B cell (primary cell): ENCODE measurements around the gene CRACR2A. TPM values are rescaled to one million over a fixed set of nuclear protein-coding genes. Genes with fewer than 3 reads are reported as not detected.

Experiments
- ATAC-seq: fragments of 200-7000 bp; cut with Tn5 transposase; one replicate; pipeline ENCODE4 v1.10.0; 2021; ENCODE audit warnings: low read depth, mild to moderate bottlenecking, moderate number of reproducible peaks, moderate library complexity
- CTCF ChIA-PET: fragments of 350-600 bp; sonication (Branson Sonifier 250); formaldehyde crosslinking; loops from one replicate; lab custom pipeline; 2021; ENCODE audit warnings: antibody characterized with exemption, inconsistent platforms; lab: Charles Lee
- POLR2A ChIA-PET: fragments of 350-600 bp; sonication (Branson Sonifier 250); formaldehyde crosslinking; loops from one replicate; lab custom pipeline; 2021; ENCODE audit warnings: antibody characterized with exemption; lab: Charles Lee
- DNase-seq: peaks from one replicate; pipeline ENCODE4 v3.0.0; 2013
- H2AFZ ChIP-seq: 2 replicates; pipeline ENCODE4 v1.6.1; 2012; ENCODE audit warnings: mild to moderate bottlenecking, low read depth, low read length; ENCODE audit not compliant: insufficient read depth, poor library complexity, severe bottlenecking
- H3K27ac ChIP-seq, 2 donors: 1 replicate in 1 of 2; 2 replicates in 1 of 2; pipeline ENCODE4 v1.5.1; 2012 to 2013; ENCODE audit warnings: low read length in 2 of 2, mild to moderate bottlenecking in 2 of 2, moderate library complexity in 1 of 2
- H3K27me3 ChIP-seq, 4 experiments: fragments of 200-600 bp in 1 of 4; sonication (generic) in 1 of 4; replicated peaks in 1 of 4; 1 replicate in 2 of 4; 2 replicates in 2 of 4; pipeline versions ENCODE4 v1.6.1 to v1.7.0; 2013 to 2016; ENCODE audit warnings: low read length in 3 of 4, mild to moderate bottlenecking in 2 of 4, mixed read lengths in 1 of 4, moderate library complexity in 1 of 4; ENCODE audit not compliant: insufficient read depth in 4 of 4, control insufficient read depth in 3 of 4; ENCODE audit errors: control extremely low read depth in 1 of 4
- H3K36me3 ChIP-seq, 2 experiments: replicated peaks in 1 of 2; 1 replicate in 1 of 2; 2 replicates in 1 of 2; pipeline versions ENCODE4 v1.6.1 to v1.7.1; 2013; ENCODE audit warnings: low read length in 1 of 2; ENCODE audit not compliant: insufficient read depth in 2 of 2, control insufficient read depth in 1 of 2; ENCODE audit errors: control extremely low read depth in 1 of 2, extremely low read depth in 1 of 2
- H3K4me1 ChIP-seq, 2 donors: fragments of 200-600 bp in 1 of 2; sonication (generic) in 1 of 2; 1 replicate in 1 of 2; 2 replicates in 1 of 2; pipeline versions ENCODE4 v1.5.1 to v1.6.1; 2013 to 2017; ENCODE audit warnings: low read length in 2 of 2; ENCODE audit not compliant: control insufficient read depth in 2 of 2, insufficient read depth in 2 of 2
- H3K4me2 ChIP-seq: replicated peaks from 2 replicates; pipeline ENCODE3; 2012; ENCODE audit warnings: mild to moderate bottlenecking, low read depth, low read length; ENCODE audit not compliant: poor library complexity, severe bottlenecking
- H3K4me3 ChIP-seq, 5 experiments: fragments of 200-600 bp in 1 of 5; sonication (generic) in 1 of 5; 1 replicate in 3 of 5; 2 replicates in 2 of 5; pipeline versions ENCODE4 v1.5.1 to v1.7.0; 2011 to 2016; ENCODE audit warnings: low read length in 4 of 5, mild to moderate bottlenecking in 4 of 5, low read depth in 2 of 5, control low read depth in 1 of 5, moderate library complexity in 1 of 5; ENCODE audit not compliant: insufficient read depth in 1 of 5; ENCODE audit errors: control extremely low read depth in 1 of 5, extremely low read depth in 1 of 5
- H3K79me2 ChIP-seq: fragments of 200-600 bp; sonication (generic); one replicate; pipeline ENCODE4 v1.6.0; 2016; ENCODE audit warnings: low read length; ENCODE audit not compliant: control insufficient read depth, insufficient read depth
- H3K9ac ChIP-seq: fragments of 200-600 bp; sonication (generic); 2 replicates; pipeline ENCODE4 v1.6.1; 2017; ENCODE audit warnings: mild to moderate bottlenecking, low read length, moderate library complexity
- H3K9me3 ChIP-seq, 3 donors: one replicate each; pipeline versions ENCODE4 v1.6.1 to v1.7.1; 2013; ENCODE audit warnings: low read length in 2 of 3; ENCODE audit not compliant: control insufficient read depth in 2 of 3, insufficient read depth in 1 of 3; ENCODE audit errors: control extremely low read depth in 1 of 3
- H4K20me1 ChIP-seq: 2 replicates; pipeline ENCODE4 v1.6.0; 2012; ENCODE audit warnings: mild to moderate bottlenecking, low read length; ENCODE audit not compliant: insufficient read depth, control insufficient read depth, poor library complexity, severe bottlenecking
- H3K27ac Mint-ChIP-seq: one replicate; pipeline ENCODE4 v1.8.0; 2021; ENCODE audit warnings: mixed read lengths
- H3K27me3 Mint-ChIP-seq: one replicate; pipeline ENCODE4 v1.8.0; 2021; ENCODE audit warnings: mixed read lengths
- H3K4me1 Mint-ChIP-seq: one replicate; pipeline ENCODE4 v1.8.0; 2021; ENCODE audit warnings: mixed read lengths
- H3K4me3 Mint-ChIP-seq: one replicate; pipeline ENCODE4 v1.8.0; 2021; ENCODE audit warnings: mixed read lengths
- H3K9me3 Mint-ChIP-seq: one replicate; pipeline ENCODE4 v1.8.0; 2022; ENCODE audit warnings: mixed read lengths; ENCODE audit not compliant: insufficient read depth
- EZH2 ChIP-seq: IDR thresholded peaks from 2 replicates; pipeline ENCODE4 v1.6.1; 2012; ENCODE audit warnings: borderline replicate concordance, low read depth, mild to moderate bottlenecking, moderate library complexity, low read length; ENCODE audit not compliant: insufficient read depth, poor library complexity, severe bottlenecking
- WGBS: methylation state at CpG from one replicate; pipeline ENCODE4 v1.1.5; 2013; ENCODE audit warnings: missing lambda C conversion rate; ENCODE audit not compliant: insufficient coverage; 5-methylcytosine and 5-hydroxymethylcytosine counted together
- intact Hi-C: fragments of 100-400 bp; cut with micrococcal nuclease; formaldehyde crosslinking; loops from one replicate; pipeline ENCODE4 v1.10.0; 2022
- polyA plus RNA-seq: library from polyadenylated mRNA; depleted of rRNA; stranded (reverse); fragments of >200 nt; gene quantifications from 2 replicates; pipeline ENCODE4 v1.2.3, GENCODE V29; 2012
- total RNA-seq, 2 donors: library from RNA; stranded (reverse); fragments of 120-200 nt in 1 of 2; gene quantifications; 1 replicate in 1 of 2; 2 replicates in 1 of 2; pipeline versions ENCODE4 v1.2.3 to v1.2.4, GENCODE V29; 2013 to 2022
- TF ChIP-seq, protein P1 (sequence below): fragments of 200-600 bp; IDR thresholded peaks from one replicate; pipeline ENCODE4 v1.8.0; 2022; ENCODE audit warnings: antibody characterized with exemption, mild to moderate bottlenecking

The CRACR2A gene
- total and polyA plus RNA-seq, 2 donors (not counting 1 experiment from before 2014, with no cell fraction given) = 15.2 to 26.1 TPM

GRCh38 chr12:3770891-3771290 is 18.0 kb upstream of the CRACR2A start:
- POLR2A ChIA-PET = no interaction called here
- no peak overlapping the region for H3K27ac Mint-ChIP-seq
- H3K4me1 Mint-ChIP-seq = no peaks in the 10 kb centered on the region
- WGBS = no CpG with 5 or more reads among the region's 1 CpG
- H3K36me3 ChIP-seq = no peaks in the 10 kb centered on the region
- no peak overlapping the region for H3K27ac ChIP-seq
- no peaks in the 10 kb centered on the region for H3K27me3 Mint-ChIP-seq
- DNase-seq (no peak), ATAC-seq (no peak)
- no peak overlapping the region for H2AFZ ChIP-seq
- no peak for TF ChIP-seq EZH2
- TF ChIP-seq, protein P1, sequence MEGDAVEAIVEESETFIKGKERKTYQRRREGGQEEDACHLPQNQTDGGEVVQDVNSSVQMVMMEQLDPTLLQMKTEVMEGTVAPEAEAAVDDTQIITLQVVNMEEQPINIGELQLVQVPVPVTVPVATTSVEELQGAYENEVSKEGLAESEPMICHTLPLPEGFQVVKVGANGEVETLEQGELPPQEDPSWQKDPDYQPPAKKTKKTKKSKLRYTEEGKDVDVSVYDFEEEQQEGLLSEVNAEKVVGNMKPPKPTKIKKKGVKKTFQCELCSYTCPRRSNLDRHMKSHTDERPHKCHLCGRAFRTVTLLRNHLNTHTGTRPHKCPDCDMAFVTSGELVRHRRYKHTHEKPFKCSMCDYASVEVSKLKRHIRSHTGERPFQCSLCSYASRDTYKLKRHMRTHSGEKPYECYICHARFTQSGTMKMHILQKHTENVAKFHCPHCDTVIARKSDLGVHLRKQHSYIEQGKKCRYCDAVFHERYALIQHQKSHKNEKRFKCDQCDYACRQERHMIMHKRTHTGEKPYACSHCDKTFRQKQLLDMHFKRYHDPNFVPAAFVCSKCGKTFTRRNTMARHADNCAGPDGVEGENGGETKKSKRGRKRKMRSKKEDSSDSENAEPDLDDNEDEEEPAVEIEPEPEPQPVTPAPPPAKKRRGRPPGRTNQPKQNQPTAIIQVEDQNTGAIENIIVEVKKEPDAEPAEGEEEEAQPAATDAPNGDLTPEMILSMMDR = no peak
- CTCF ChIA-PET = interaction anchor here (0.7 to 2.4 kb wide), 3 partner anchors 10 to 471 kb away, joined by 3 to 8 read pairs (median 3); no protein-coding TSS in a partner anchor
- no peak overlapping the region for H3K4me3 Mint-ChIP-seq
- H3K27me3 ChIP-seq = no peaks in the 10 kb centered on the region
- intact Hi-C loops = no loop called here
- H3K4me3 ChIP-seq = no peak overlapping the region
- H3K4me1 ChIP-seq = no peaks in the 10 kb centered on the region
- H3K9ac ChIP-seq = no peak overlapping the region
- H3K9me3 ChIP-seq = no peaks in the 10 kb centered on the region
- H3K4me2 ChIP-seq = no peak overlapping the region
- no peaks in the 10 kb centered on the region for H3K9me3 Mint-ChIP-seq
- H3K79me2 ChIP-seq = no peaks in the 10 kb centered on the region
- no peaks in the 10 kb centered on the region for H4K20me1 ChIP-seq

DNA sequence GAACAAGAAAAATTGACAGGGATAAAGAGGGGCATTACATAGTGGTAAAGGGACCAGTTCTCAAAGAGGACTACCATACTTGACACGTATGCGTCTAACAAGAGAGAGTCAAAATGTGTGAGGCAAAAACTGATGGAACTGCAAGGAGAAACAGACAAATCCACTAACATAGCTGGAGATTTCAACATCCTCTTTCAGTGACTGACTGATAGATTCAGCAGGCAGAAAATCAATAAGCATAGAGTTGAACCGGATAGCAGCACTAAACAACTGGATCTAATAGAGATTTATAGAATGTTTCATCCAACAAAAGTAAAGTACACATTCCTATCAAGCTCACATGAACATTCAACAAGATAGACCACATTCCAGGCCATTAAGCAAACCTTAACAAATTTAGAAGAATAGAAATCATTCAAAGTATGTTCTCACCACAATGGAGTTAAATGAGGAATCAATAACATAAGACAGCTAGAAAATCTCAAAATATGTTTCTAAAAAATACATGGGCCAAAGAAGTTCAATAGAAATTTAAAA is 16.1 kb upstream of the CRACR2A start:
- ATAC-seq (no peak), DNase-seq (no peak)
- POLR2A ChIA-PET = no interaction called here
- no peak overlapping the region for H3K4me2 ChIP-seq
- Mint-ChIP-seq H3K27me3 (no peaks in the 10 kb centered on the region), H3K4me3 (no peak overlapping the region), H3K4me1 (no peaks in the 10 kb centered on the region), H3K9me3 (no peaks in the 10 kb centered on the region), H3K27ac (no peak overlapping the region)
- no peaks in the 10 kb centered on the region for H3K27me3 ChIP-seq
- H3K27ac ChIP-seq = no peak overlapping the region
- peaks cover 0 to 2% of the 10 kb centered on the region in 2 experiments for H3K36me3 ChIP-seq
- H3K9me3 ChIP-seq = no peaks in the 10 kb centered on the region
- WGBS = 100% methylated on average over 2 of the region's 3 CpGs
- no peaks in the 10 kb centered on the region for H3K4me1 ChIP-seq
- TF ChIP-seq, protein P1 = no peak
- TF ChIP-seq EZH2 = no peak
- no peak overlapping the region for H3K4me3 ChIP-seq
- H2AFZ ChIP-seq = no peak overlapping the region
- no peaks in the 10 kb centered on the region for H3K79me2 ChIP-seq
- no peak overlapping the region for H3K9ac ChIP-seq
- no peaks in the 10 kb centered on the region for H4K20me1 ChIP-seq
- intact Hi-C loops = no loop called here
- CTCF ChIA-PET = interaction anchor here (1.2 kb wide), 1 partner anchor 8 kb away, joined by 6 read pairs; no protein-coding TSS in a partner anchor
